ENCODE measurements around the gene PEX11A. TPM values are rescaled to one million over a fixed set of nuclear protein-coding genes. Genes with fewer than 3 reads are reported as not detected.

Gene PEX11A
- total and polyA plus RNA-seq, 2 of the 8 experiments (the other 6 are each of a cell fraction or from before 2014, with no cell fraction given), result 2.9 to 3.0 TPM

DNA sequence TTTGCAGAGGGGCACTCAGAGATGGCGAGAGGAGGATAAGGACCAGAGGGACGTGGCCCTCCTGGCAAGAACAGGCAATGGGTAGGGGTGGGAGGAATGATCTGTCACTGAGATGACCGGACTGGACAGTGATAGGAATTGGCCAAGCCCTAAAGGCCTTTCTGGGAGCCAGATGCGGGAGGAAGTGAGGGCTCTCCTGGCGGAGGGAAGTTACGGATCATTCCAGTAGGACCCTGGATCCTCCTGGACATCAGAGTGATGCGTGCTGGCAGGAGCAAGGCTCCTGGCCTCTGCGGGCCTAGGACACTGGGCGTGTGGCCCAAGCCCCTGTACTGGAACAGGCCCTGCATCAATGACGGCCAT is 58.7 kb downstream of the PEX11A start:
- Histone ChIP-seq H3K4ac (replicated peaks; ENCODE audit: insufficient read length, low read depth, low read length) (no peak overlapping the region), H3K4me2 (ENCODE audit: insufficient read depth in 1 of 2, low read depth in 2 of 2, low read length in 2 of 2) (no peak overlapping the region), H3K14ac (ENCODE audit: insufficient read length) (no peak overlapping the region), H3K4me1 (replicated peaks in 1 of 4; ENCODE audit: control insufficient read depth in 3 of 4, insufficient read depth in 4 of 4, low read length in 3 of 4) (no peaks in the 10 kb centered on the region), H2AFZ (ENCODE audit: low read length) (no peak overlapping the region), H4K20me1 (replicated peaks in 1 of 2; ENCODE audit: control insufficient read depth in 1 of 2, insufficient read depth in 2 of 2, low read length in 2 of 2) (peaks cover 0 to 14% of the 10 kb centered on the region in 2 experiments), H3K36me3 (ENCODE audit: control insufficient read depth in 2 of 4, insufficient read depth in 4 of 4, low read length in 3 of 4) (peaks cover 40 to 78% (median 61%) of the 10 kb centered on the region in 4 experiments), H3K56ac (replicated peaks; ENCODE audit: insufficient read length, low read depth, low read length) (no peak overlapping the region), H3K23ac (ENCODE audit: insufficient read length) (no peak overlapping the region), H2BK5ac (ENCODE audit: low read depth, low read length) (no peak overlapping the region), H3K79me1 (ENCODE audit: low read depth, low read length) (no peaks in the 10 kb centered on the region; the same call in 1 of the 2 replicates), H2BK20ac (ENCODE audit: low read length) (no peak overlapping the region), H4K91ac (replicated peaks; ENCODE audit: insufficient read length, low read length) (no peak overlapping the region), H2BK120ac (replicated peaks; ENCODE audit: low read depth, low read length) (no peak overlapping the region), H2BK15ac (ENCODE audit: low read length) (no peak overlapping the region), H3K27me3 (replicated peaks in 1 of 4; ENCODE audit: control insufficient read depth in 3 of 4, extremely low read depth in 1 of 4, insufficient read depth in 3 of 4, low read length in 3 of 4) (no peaks in the 10 kb centered on the region; a peak in 1 of 7 replicates), H3K18ac (ENCODE audit: extremely low read depth, low read length) (no peak overlapping the region), H3K27ac (ENCODE audit: low read depth, low read length) (no peak overlapping the region), H3K79me2 (ENCODE audit: control insufficient read depth in 1 of 2, insufficient read depth in 2 of 2, low read length in 2 of 2) (no peaks in the 10 kb centered on the region), H3K4me3 (ENCODE audit: extremely low read depth in 1 of 4, insufficient read depth in 2 of 4, low read depth in 3 of 4, low read length in 4 of 4) (no peak overlapping the region), H3K23me2 (ENCODE audit: low read depth, low read length) (no peaks in the 10 kb centered on the region), H3K9me3 (ENCODE audit: insufficient read depth in 2 of 2, low read depth in 1 of 2, low read length in 1 of 2) (peaks cover 14 to 40% of the 10 kb centered on the region in 2 experiments; a peak in 3 of 4 replicates), H2AK5ac (ENCODE audit: low read depth, low read length) (no peak overlapping the region), H3K9ac (replicated peaks in 1 of 4; ENCODE audit: extremely low read depth in 1 of 4, low read depth in 3 of 4, low read length in 3 of 4) (no peak overlapping the region), H4K8ac (ENCODE audit: extremely low read depth, insufficient read depth, low read length) (no peak overlapping the region), H2BK12ac (ENCODE audit: low read depth, low read length) (no peak overlapping the region), H4K5ac (ENCODE audit: insufficient read length, low read depth, low read length) (no peak overlapping the region)
- TF ChIP-seq POLR2AphosphoS5 (IDR thresholded peaks at IDR 0.05; ENCODE audit: low read depth, low read length) (0 out of 2 replicates have a peak, but pooled peaks have one; percentile 27), POLR2A (IDR thresholded peaks at IDR 0.05; ENCODE audit: control extremely low read depth in 1 of 2, low read depth in 2 of 2, low read length in 2 of 2) (0 out of 3 replicates have a peak, but pooled peaks of 1 of the 2 experiments have one; percentile 34), SP4 (IDR thresholded peaks at IDR 0.05; ENCODE audit: low read length) (no peak)
- DNase-seq (ENCODE audit: low read depth in 1 of 2, low spot score in 2 of 2) (no peak), FAIRE-seq (no peak)
- WGBS, 2 experiments (ENCODE audit: extremely low coverage in 1 of 2, insufficient coverage in 1 of 2, insufficient read length in 1 of 2, insufficient replicate concordance in 2 of 2, low coverage in 1 of 2, low lambda C conversion rate in 2 of 2, missing lambda C conversion rate in 1 of 2), result 84% methylated on average over 10 of the region's 10 CpGs; no CpG with 5 or more reads in 1 of the 2 experiments
- POLR2A ChIA-PET (ENCODE audit: partially characterized antibody), result interaction anchor here (2.1 kb wide), 1 partner anchor 10 kb away, joined by 9 read pairs; no protein-coding TSS in a partner anchor
- CTCF ChIA-PET (ENCODE audit: partially characterized antibody), result interaction anchor here (1.0 kb wide), 1 partner anchor 14 kb away, joined by 3 read pairs; no protein-coding TSS in a partner anchor

Small RNA genes within 50 kb of the gene (small RNA-seq; reads per million reads assigned to genes)
- gene RNU6-132P (ENCODE audit: insufficient read depth), result not detected

Other genes with a start within 250 kb of the PEX11A start
- 0.46 TPM in 1 of 2 replicates, not detected in the other for gene RHCG, start 194.2 kb downstream of the PEX11A start, total RNA-seq (2021; fragmentation: NEBNext Ultra II Directional; extraction: Animal tissue kit (Norgen Biotek cat#: 25700))
- 0.53 and 0.68 TPM in 2 replicates for gene RHCG, start 194.2 kb downstream of the PEX11A start, polyA plus RNA-seq (2011; rRNA removed)
- gene TICRR, start 115.3 kb downstream of the PEX11A start, total RNA-seq (2021; fragmentation: NEBNext Ultra II Directional; extraction: Animal tissue kit (Norgen Biotek cat#: 25700)), result 34.8 and 37.3 TPM in 2 replicates
- 13.1 and 15.9 TPM in 2 replicates for gene TICRR, start 115.3 kb downstream of the PEX11A start, polyA plus RNA-seq (2011; rRNA removed)
- gene KIF7, start 35.3 kb downstream of the PEX11A start, total RNA-seq (2021; fragmentation: NEBNext Ultra II Directional; extraction: Animal tissue kit (Norgen Biotek cat#: 25700)), result 14.0 TPM in 2 replicates
- 4.9 and 7.0 TPM in 2 replicates for gene KIF7, start 35.3 kb downstream of the PEX11A start, polyA plus RNA-seq (2011; rRNA removed)
- 0.11 TPM in 1 of 2 replicates, not detected in the other for gene PLIN1, start 11.4 kb downstream of the PEX11A start, total RNA-seq (2021; fragmentation: NEBNext Ultra II Directional; extraction: Animal tissue kit (Norgen Biotek cat#: 25700))
- gene PLIN1, start 11.4 kb downstream of the PEX11A start, polyA plus RNA-seq (2011; rRNA removed), result 0.33 and 0.41 TPM in 2 replicates
- not detected in 2 replicates for gene WDR93, start 57 bp upstream of the PEX11A start, total RNA-seq (2021; fragmentation: NEBNext Ultra II Directional; extraction: Animal tissue kit (Norgen Biotek cat#: 25700))
- gene WDR93, start 57 bp upstream of the PEX11A start, polyA plus RNA-seq (2011; rRNA removed), result 0.03 and 0.08 TPM in 2 replicates
- gene MESP1, start 60.5 kb upstream of the PEX11A start, total RNA-seq (2021; fragmentation: NEBNext Ultra II Directional; extraction: Animal tissue kit (Norgen Biotek cat#: 25700)), result 0.15 TPM in 1 of 2 replicates, not detected in the other
- 0.23 and 0.28 TPM in 2 replicates for gene MESP1, start 60.5 kb upstream of the PEX11A start, polyA plus RNA-seq (2011; rRNA removed)
- gene MESP2, start 85.6 kb upstream of the PEX11A start, total RNA-seq (2021; fragmentation: NEBNext Ultra II Directional; extraction: Animal tissue kit (Norgen Biotek cat#: 25700)), result 0.35 and 0.38 TPM in 2 replicates
- gene MESP2, start 85.6 kb upstream of the PEX11A start, polyA plus RNA-seq (2011; rRNA removed), result 0.80 and 1.6 TPM in 2 replicates
- 1.6 and 2.2 TPM in 2 replicates for gene ANPEP, start 124.1 kb upstream of the PEX11A start, total RNA-seq (2021; fragmentation: NEBNext Ultra II Directional; extraction: Animal tissue kit (Norgen Biotek cat#: 25700))
- gene ANPEP, start 124.1 kb upstream of the PEX11A start, polyA plus RNA-seq (2011; rRNA removed), result 2.0 and 3.3 TPM in 2 replicates
- 42.3 and 45.4 TPM in 2 replicates for gene AP3S2, start 203.2 kb upstream of the PEX11A start, total RNA-seq (2021; fragmentation: NEBNext Ultra II Directional; extraction: Animal tissue kit (Norgen Biotek cat#: 25700))
- 17.5 and 19.2 TPM in 2 replicates for gene AP3S2, start 203.2 kb upstream of the PEX11A start, polyA plus RNA-seq (2011; rRNA removed)
- 3.1 and 3.9 TPM in 2 replicates for gene ARPIN, start 222.2 kb upstream of the PEX11A start, total RNA-seq (2021; fragmentation: NEBNext Ultra II Directional; extraction: Animal tissue kit (Norgen Biotek cat#: 25700))
- 3.1 and 3.6 TPM in 2 replicates for gene ARPIN, start 222.2 kb upstream of the PEX11A start, polyA plus RNA-seq (2011; rRNA removed)